Epithelial cell of esophagus (primary cell): Measurements from ENCODE around the gene MAP2K4.

Experiments used
- DNase-seq: peaks from one replicate; pipeline ENCODE4 v3.0.0; 2010; ENCODE audit warnings: low read depth
- H3K4me3 ChIP-seq: 2 replicates; pipeline ENCODE4 v1.5.1; 2011; ENCODE audit warnings: mild to moderate bottlenecking, low read length, control low read depth
- TF ChIP-seq, protein P1 (sequence below): IDR thresholded peaks from 2 replicates; pipeline ENCODE4 v1.5.1; 2011; ENCODE audit warnings: low read depth, mild to moderate bottlenecking, low read length, control low read depth, inconsistent platforms; ENCODE audit not compliant: insufficient read depth; ENCODE audit errors: missing control alignments

Gene MAP2K4

DNA sequence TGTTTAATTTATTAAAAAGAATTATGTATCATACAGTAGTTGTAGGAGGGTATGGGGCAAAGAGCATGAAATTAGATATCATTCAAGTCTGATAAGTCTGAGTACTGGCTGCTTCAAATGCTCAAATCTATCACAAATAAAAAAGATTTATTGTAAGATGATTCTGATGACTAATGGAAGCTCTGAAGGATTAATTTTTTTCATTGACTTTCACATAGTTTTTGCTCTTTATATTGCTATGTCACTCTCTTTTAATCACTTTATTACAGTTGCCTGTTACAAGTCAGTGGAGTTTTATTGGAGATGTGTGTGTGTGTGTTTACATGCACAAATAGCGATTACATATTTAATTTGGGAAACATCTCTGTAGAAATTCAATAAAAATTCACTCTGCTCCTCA, 15.0 kb downstream of the MAP2K4 start:
- TF ChIP-seq, protein P1, sequence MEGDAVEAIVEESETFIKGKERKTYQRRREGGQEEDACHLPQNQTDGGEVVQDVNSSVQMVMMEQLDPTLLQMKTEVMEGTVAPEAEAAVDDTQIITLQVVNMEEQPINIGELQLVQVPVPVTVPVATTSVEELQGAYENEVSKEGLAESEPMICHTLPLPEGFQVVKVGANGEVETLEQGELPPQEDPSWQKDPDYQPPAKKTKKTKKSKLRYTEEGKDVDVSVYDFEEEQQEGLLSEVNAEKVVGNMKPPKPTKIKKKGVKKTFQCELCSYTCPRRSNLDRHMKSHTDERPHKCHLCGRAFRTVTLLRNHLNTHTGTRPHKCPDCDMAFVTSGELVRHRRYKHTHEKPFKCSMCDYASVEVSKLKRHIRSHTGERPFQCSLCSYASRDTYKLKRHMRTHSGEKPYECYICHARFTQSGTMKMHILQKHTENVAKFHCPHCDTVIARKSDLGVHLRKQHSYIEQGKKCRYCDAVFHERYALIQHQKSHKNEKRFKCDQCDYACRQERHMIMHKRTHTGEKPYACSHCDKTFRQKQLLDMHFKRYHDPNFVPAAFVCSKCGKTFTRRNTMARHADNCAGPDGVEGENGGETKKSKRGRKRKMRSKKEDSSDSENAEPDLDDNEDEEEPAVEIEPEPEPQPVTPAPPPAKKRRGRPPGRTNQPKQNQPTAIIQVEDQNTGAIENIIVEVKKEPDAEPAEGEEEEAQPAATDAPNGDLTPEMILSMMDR = no peak

DNA sequence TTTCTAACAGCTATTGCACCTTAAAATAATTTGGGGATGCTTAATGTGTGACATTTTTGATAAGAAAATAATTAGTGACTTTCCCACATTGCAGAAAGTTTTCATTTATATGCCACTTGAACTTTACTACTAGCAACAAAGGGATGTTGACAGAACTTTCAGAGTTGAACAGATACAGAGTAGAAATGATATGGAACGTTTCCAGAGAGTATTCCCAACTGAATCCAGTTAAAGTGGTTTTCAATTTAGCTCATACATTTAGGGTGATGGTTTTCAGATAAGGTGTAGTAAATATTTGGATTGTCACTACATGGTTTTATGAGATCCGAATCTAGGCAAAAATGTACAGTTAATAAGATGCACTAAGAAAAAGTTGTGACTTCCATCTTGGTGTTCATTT, 17.3 kb downstream of the MAP2K4 start:
- TF ChIP-seq, protein P1 = no peak
- H3K4me3 ChIP-seq = no peak overlapping the region
- no peak for DNase-seq

More for the DNA sequence above, 15.0 kb downstream of the MAP2K4 start:
- no peak for DNase-seq
- no peak overlapping the region for H3K4me3 ChIP-seq

DNA sequence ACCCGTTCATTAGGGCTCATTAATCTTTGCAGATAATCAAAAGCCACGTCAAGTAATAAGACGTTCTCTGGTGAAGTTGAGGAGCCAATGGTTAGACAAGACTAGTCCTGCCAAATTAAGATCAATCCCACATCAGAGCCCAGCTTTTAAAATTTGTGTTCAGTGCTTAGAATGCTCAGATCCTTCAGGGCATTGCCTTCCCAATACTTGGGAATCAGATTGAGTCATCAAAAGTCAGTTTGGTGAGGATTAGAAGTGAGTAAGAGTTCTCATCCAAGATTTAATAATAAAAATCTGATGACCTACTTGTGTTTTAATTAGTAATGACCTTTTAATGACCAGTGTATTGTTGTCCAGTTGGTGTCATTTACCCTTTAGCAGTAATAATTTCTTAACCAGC, 19.8 kb downstream of the MAP2K4 start:
- peak; percentile 72 for DNase-seq
- H3K4me3 ChIP-seq = no peak overlapping the region
- TF ChIP-seq, protein P1 = no peak

DNA sequence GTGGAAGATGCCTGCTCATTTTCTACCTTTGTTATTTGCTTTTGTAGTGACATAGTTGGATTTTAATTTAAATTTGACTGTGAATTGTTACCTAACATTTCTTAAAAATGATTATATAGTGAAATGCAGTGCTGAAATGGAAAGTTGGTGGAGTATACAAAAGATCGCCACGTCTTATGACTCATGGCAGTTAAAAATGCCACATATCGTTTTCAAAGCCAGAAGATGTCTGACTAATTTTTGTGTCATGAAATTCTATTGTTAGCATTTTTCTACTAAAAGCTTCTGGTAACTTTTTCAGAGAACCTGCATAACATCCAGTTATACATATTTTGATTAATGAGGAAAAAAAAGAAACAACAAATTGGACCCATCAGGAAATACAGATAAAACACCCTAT, 20.6 kb downstream of the MAP2K4 start:
- H3K4me3 ChIP-seq = no peak overlapping the region
- DNase-seq = peak; percentile 79
- TF ChIP-seq, protein P1 = no peak

DNA sequence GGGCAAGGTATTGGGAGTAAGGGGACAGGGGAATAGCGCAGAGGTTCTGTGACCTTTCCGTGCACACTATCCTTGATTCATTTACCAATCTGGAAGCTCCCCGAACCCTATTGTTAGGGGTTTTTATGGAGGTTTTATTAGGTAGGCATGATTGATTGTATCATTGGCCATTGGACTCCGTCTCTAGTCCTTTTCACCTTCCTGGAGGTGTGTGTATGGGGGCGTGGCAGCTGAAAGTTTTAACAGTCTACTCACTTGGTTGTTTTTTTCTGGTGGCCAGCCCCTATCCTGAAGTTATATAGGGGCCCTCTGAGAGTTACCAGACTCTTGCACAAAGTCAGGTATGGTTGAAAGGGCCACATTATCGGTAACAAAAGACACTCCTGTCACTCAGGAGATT, 23.0 kb downstream of the MAP2K4 start:
- no peak overlapping the region for H3K4me3 ChIP-seq
- TF ChIP-seq, protein P1 = no peak
- no peak for DNase-seq

DNA sequence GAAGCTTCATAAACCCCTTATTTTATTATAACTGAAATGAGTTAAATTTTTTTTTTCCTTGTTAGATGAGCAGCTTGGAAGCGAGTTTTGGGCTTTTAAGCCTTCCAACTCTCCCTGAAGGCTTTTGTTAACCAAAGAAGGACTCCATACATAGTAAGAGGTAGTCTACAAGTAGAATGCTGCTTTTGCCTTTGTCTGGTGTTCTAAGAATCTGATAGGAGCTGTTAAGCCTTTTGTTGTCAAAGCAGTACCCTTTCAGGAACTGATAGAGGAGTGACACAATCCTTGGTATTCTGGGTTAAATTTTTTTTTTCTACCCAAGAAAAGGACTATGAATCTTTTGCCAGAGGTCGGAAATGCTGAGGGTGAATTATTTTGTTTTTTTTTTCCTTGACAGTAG, 26.1 kb downstream of the MAP2K4 start:
- TF ChIP-seq, protein P1 = no peak
- no peak overlapping the region for H3K4me3 ChIP-seq
- no peak for DNase-seq

DNA sequence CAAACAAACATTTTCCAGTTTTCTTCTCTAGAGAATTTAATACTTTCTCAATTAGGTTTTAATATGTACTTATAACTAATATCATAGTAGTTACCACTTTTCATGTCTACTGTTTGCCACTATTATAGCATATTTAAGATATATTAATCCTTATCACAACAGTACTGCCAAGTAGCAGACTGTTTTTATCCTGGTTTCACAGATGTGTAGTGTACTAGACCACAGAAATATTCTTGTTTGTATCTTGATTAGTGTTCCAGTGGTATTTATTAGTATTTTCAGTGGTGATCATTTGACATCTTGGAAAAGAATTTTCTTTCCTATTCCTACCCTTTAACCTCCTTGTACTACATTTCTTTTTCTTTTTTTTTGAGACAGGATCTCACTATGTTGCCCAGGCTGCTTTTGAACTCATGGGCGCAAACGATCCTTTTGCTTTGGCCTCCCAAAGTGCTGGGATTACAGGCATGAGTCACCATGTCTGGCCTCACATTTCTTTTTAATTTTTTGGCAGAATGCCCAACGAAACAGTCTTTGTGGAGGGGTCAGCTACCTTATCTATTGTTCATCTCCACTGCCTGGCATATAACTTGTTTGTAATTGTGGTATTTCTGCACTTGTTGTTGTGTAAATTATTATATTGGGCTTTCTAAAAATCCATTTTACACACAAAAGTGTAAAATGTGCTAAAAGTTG, 27.2 kb downstream of the MAP2K4 start:
- no peak overlapping the region for H3K4me3 ChIP-seq
- DNase-seq = peak; percentile 27
- TF ChIP-seq, protein P1 = no peak
